Fibroblast of peridontal ligament (primary cell): ENCODE data around the gene INTS11.

Experiments used
- DNase-seq: peaks from one replicate; pipeline ENCODE4 v3.0.0-alpha.2; 2010; ENCODE audit errors: extremely low read depth

The INTS11 gene

GRCh38 chr1:1299686-1300351 is 24.6 kb downstream of the INTS11 start:
- no peak for DNase-seq

GRCh38 chr1:1298861-1299685 is 25.4 kb downstream of the INTS11 start:
- DNase-seq, result no peak

GRCh38 chr1:1297802-1298424 is 26.5 kb downstream of the INTS11 start:
- DNase-seq, result no peak

- DNase-seq, result no peak
These were observed 28.1 kb downstream of the INTS11 start for GRCh38 chr1:1296070-1297061.

GRCh38 chr1:1295154-1295923 is 29.1 kb downstream of the INTS11 start:
- DNase-seq, result no peak

- no peak for DNase-seq
These were observed 30.1 kb downstream of the INTS11 start for GRCh38 chr1:1294250-1294890.

GRCh38 chr1:1293263-1294249 is 30.9 kb downstream of the INTS11 start:
- no peak for DNase-seq

- DNase-seq, result no peak
These were observed 31.6 kb downstream of the INTS11 start for GRCh38 chr1:1292851-1293250.

- DNase-seq, result no peak
These were observed 32.0 kb downstream of the INTS11 start for GRCh38 chr1:1292442-1292779.

GRCh38 chr1:1291548-1292441 is 32.7 kb downstream of the INTS11 start:
- peak; percentile 37 for DNase-seq

GRCh38 chr1:1291023-1291528 is 33.4 kb downstream of the INTS11 start:
- DNase-seq, result no peak

GRCh38 chr1:1290238-1290731 is 34.2 kb downstream of the INTS11 start:
- DNase-seq, result no peak

GRCh38 chr1:1287288-1288110 is 37.0 kb downstream of the INTS11 start:
- no peak for DNase-seq

GRCh38 chr1:1286313-1287261 is 37.9 kb downstream of the INTS11 start:
- DNase-seq, result no peak

- DNase-seq, result no peak
These were observed 38.7 kb downstream of the INTS11 start for GRCh38 chr1:1285611-1286311.
